SU-DHL-6 (cell line): ENCODE measurements around the gene RING1.

Experiments used
- H2AFZ ChIP-seq: fragments of 200-600 bp; sonication (generic); 2 replicates; pipeline ENCODE4 v1.6.1; 2014; ENCODE audit warnings: low read depth, mild to moderate bottlenecking, moderate library complexity, mixed read lengths, antibody characterized with exemption, low read length; ENCODE audit not compliant: severe bottlenecking
- H3F3A ChIP-seq: fragments of 200-600 bp; shearing (Covaris generic); 2 replicates; pipeline ENCODE4 v1.6.0; 2016; ENCODE audit warnings: antibody characterized with exemption, mild to moderate bottlenecking; ENCODE audit not compliant: insufficient read depth
- H3K27ac ChIP-seq: fragments of 200-600 bp; sonication (generic); 2 replicates; pipeline ENCODE4 v1.5.1; 2016; ENCODE audit warnings: low read depth, mild to moderate bottlenecking, low read length, moderate library complexity, mixed read lengths
- H3K27me3 ChIP-seq: fragments of 200-600 bp; sonication (generic), shearing (Covaris generic); 2 replicates; pipeline ENCODE4 v1.6.0; 2014; ENCODE audit warnings: mild to moderate bottlenecking, low read length
- H3K36me3 ChIP-seq: fragments of 200-600 bp; sonication (generic); 2 replicates; pipeline ENCODE4 v1.6.1; 2014; ENCODE audit warnings: mild to moderate bottlenecking, low read length, mixed read lengths
- H3K4me2 ChIP-seq: fragments of 300-600, 200-600 bp; shearing (Covaris generic), sonication (generic); 2 replicates; pipeline ENCODE4 v1.6.0; 2014; ENCODE audit warnings: low read length, low read depth, mild to moderate bottlenecking; ENCODE audit not compliant: poor library complexity, severe bottlenecking
- H3K4me3 ChIP-seq: fragments of 200-600 bp; sonication (generic); 2 replicates; pipeline ENCODE4 v1.5.1; 2014; ENCODE audit warnings: antibody characterized with exemption, low read length, mild to moderate bottlenecking, mixed read lengths; ENCODE audit not compliant: insufficient read depth, poor library complexity, severe bottlenecking
- H3K79me2 ChIP-seq: fragments of 200-600 bp; sonication (generic); 2 replicates; pipeline ENCODE4 v1.6.1; 2014; ENCODE audit warnings: mild to moderate bottlenecking, low read length, moderate library complexity; ENCODE audit not compliant: insufficient read depth
- H3K9ac ChIP-seq: fragments of 200-600 bp; sonication (generic); 2 replicates; pipeline ENCODE4 v1.7.0; 2014; ENCODE audit warnings: mild to moderate bottlenecking, low read length
- H3K9me2 ChIP-seq: fragments of 200-600 bp; sonication (generic); replicated peaks from 2 replicates; pipeline ENCODE4 v1.6.1; 2014; ENCODE audit warnings: low read length; ENCODE audit not compliant: insufficient read depth
- H3K9me3 ChIP-seq: fragments of 200-600 bp; sonication (generic); 2 replicates; pipeline ENCODE4 v1.6.1; 2014; ENCODE audit warnings: low read length, mixed read lengths; ENCODE audit not compliant: insufficient read depth
- H4K20me1 ChIP-seq: fragments of 200-600 bp; sonication (generic); 2 replicates; pipeline ENCODE4 v1.6.1; 2014; ENCODE audit warnings: low read depth, mild to moderate bottlenecking, antibody characterized with exemption, low read length, moderate library complexity, mixed read lengths
- CTCF ChIP-seq: fragments of 200-600 bp; sonication (generic); IDR thresholded peaks from one replicate; pipeline ENCODE4 v1.5.1; 2017; ENCODE audit warnings: antibody characterized with exemption, mild to moderate bottlenecking, low read length, moderate library complexity; ENCODE audit not compliant: insufficient read depth, poor library complexity, severe bottlenecking
- EZH2phosphoT487 ChIP-seq: fragments of 200-600 bp; sonication (generic), shearing (Covaris generic); conservative IDR thresholded peaks from 2 replicates; pipeline ENCODE4 v1.6.1; 2018; ENCODE audit warnings: mild to moderate bottlenecking, antibody characterized with exemption, low read length, moderate library complexity, mixed read lengths

Gene RING1

GRCh38 chr6:33171016-33171879 is 37.1 kb upstream of the RING1 start:
- Histone ChIP-seq H3F3A (no peaks in the 10 kb centered on the region), H3K27ac (no peak overlapping the region), H3K36me3 (no peaks in the 10 kb centered on the region), H4K20me1 (no peaks in the 10 kb centered on the region), H2AFZ (no peak overlapping the region), H3K9me2 (no peaks in the 10 kb centered on the region), H3K27me3 (no peaks in the 10 kb centered on the region), H3K9ac (no peak overlapping the region), H3K4me2 (no peak overlapping the region), H3K79me2 (no peaks in the 10 kb centered on the region), H3K9me3 (no peaks in the 10 kb centered on the region), H3K4me3 (no peak overlapping the region)
- no peak for TF ChIP-seq EZH2phosphoT487

DNA sequence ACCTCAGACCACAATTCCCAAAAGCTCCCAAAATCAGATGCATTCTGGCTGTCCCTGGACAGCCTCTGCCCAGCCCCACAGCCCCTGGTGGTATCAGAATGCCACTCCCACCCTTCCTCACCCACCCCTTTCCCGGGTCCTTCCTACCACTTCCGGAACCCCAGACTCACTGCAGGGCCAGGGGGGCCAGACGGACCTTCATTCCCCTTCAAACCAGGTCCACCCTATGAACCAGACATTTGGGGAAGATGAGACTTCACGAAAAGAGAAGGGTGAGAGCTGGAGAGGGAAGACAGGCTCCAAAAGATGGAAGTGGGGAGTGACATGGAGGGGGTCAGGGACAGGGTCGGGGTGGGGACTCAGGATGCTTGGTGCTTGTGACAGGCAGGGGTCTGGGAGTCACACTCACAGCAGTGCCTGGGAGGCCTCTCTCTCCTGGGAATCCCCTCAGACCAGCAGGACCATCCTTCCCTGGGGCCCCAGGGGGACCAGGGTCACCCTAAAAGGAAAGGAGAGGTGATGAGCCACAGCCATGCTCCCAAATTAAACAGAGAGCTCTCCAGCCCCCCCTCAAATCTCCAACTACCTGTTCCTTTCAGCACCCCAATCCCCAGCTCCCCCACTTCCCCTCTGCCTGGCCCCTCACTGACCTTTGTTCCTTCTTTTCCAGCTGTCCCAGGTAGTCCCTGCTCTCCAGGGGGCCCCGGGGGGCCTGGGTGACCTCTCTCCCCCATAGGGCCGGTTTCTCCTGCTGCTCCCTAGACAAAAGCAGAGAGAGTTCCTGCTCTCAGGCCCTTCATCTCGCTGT is 36.2 kb upstream of the RING1 start:
- H3K9me2 ChIP-seq = no peaks in the 10 kb centered on the region
- TF ChIP-seq CTCF = no peak
- TF ChIP-seq EZH2phosphoT487 = no peak
- H3F3A ChIP-seq = no peaks in the 10 kb centered on the region
- no peak overlapping the region for H2AFZ ChIP-seq
- H3K4me2 ChIP-seq = no peak overlapping the region
- no peaks in the 10 kb centered on the region for H3K36me3 ChIP-seq
- H3K27ac ChIP-seq = no peak overlapping the region
- no peaks in the 10 kb centered on the region for H3K9me3 ChIP-seq
- H4K20me1 ChIP-seq = no peaks in the 10 kb centered on the region
- H3K4me3 ChIP-seq = no peak overlapping the region
- no peak overlapping the region for H3K9ac ChIP-seq
- no peaks in the 10 kb centered on the region for H3K79me2 ChIP-seq
- no peaks in the 10 kb centered on the region for H3K27me3 ChIP-seq

GRCh38 chr6:33172688-33173534 is 35.4 kb upstream of the RING1 start:
- no peak overlapping the region for H3K4me2 ChIP-seq
- no peaks in the 10 kb centered on the region for H3K79me2 ChIP-seq
- H4K20me1 ChIP-seq = no peaks in the 10 kb centered on the region
- H3K4me3 ChIP-seq = no peak overlapping the region
- H3K9me2 ChIP-seq = no peaks in the 10 kb centered on the region
- no peak overlapping the region for H3K27ac ChIP-seq
- no peak for TF ChIP-seq EZH2phosphoT487
- TF ChIP-seq CTCF = peak; percentile 82
- no peaks in the 10 kb centered on the region for H3K36me3 ChIP-seq
- H3K27me3 ChIP-seq = no peaks in the 10 kb centered on the region
- no peaks in the 10 kb centered on the region for H3F3A ChIP-seq
- H2AFZ ChIP-seq = no peak overlapping the region
- H3K9ac ChIP-seq = no peak overlapping the region
- H3K9me3 ChIP-seq = no peaks in the 10 kb centered on the region
